NB4 (cell line): ENCODE measurements around the gene GPRIN3.
A peak's percentile ranks its signal among the peaks of the same experiment; 100 is the strongest.

Experiments
- DNase-seq: peaks from one replicate; pipeline ENCODE4 v3.0.0; 2010; ENCODE audit warnings: low read depth
- H3K4me3 ChIP-seq: one replicate; pipeline ENCODE4 v1.5.1; 2011; ENCODE audit warnings: mild to moderate bottlenecking, low read depth, low read length, moderate library complexity
- CTCF ChIP-seq: IDR thresholded peaks from one replicate; pipeline ENCODE4 v1.5.1; 2012; ENCODE audit warnings: low read depth, low read length
- MAX ChIP-seq: IDR thresholded peaks from 2 replicates; pipeline ENCODE4 v1.6.1; 2011; ENCODE audit warnings: low read depth, low read length
- MYC ChIP-seq: IDR thresholded peaks from 2 replicates; pipeline ENCODE4 v1.6.1; 2011; ENCODE audit warnings: low read depth, low read length
- POLR2A ChIP-seq: IDR thresholded peaks from 2 replicates; pipeline ENCODE4 v1.6.1; 2011; ENCODE audit warnings: mild to moderate bottlenecking; ENCODE audit not compliant: insufficient read length; ENCODE audit errors: extremely low read depth

GPRIN3 gene

GRCh38 chr4:89242864-89243732 lies 64.5 kb downstream of the GPRIN3 start:
- H3K4me3 ChIP-seq: no peak overlapping the region
- TF ChIP-seq POLR2A: no peak
- TF ChIP-seq CTCF: no peak
- no peak for TF ChIP-seq MYC
- no peak for TF ChIP-seq MAX
- no peak for DNase-seq

GRCh38 chr4:89242216-89242615 lies 65.4 kb downstream of the GPRIN3 start:
- DNase-seq: no peak
- TF ChIP-seq MYC (no peak), CTCF (no peak), MAX (no peak), POLR2A (no peak)
- no peak overlapping the region for H3K4me3 ChIP-seq

- DNase-seq: no peak
- no peak for TF ChIP-seq MYC
- no peak for TF ChIP-seq MAX
- no peak for TF ChIP-seq CTCF
- TF ChIP-seq POLR2A: no peak
- H3K4me3 ChIP-seq: no peak overlapping the region
Observed at GRCh38 chr4:89230271-89230670, 77.3 kb downstream of the GPRIN3 start.

- TF ChIP-seq MYC (0 out of 2 replicates have a peak, but pooled peaks have one; percentile 24), POLR2A (no peak), CTCF (peak; percentile 73), MAX (peak; percentile 27; the same call in 1 of the 2 replicates)
- no peak overlapping the region for H3K4me3 ChIP-seq
- DNase-seq: peak; percentile 65
Observed at GRCh38 chr4:89226665-89227574, 80.7 kb downstream of the GPRIN3 start.

- no peak for DNase-seq
- TF ChIP-seq MAX (no peak), MYC (no peak), CTCF (no peak), POLR2A (no peak)
- H3K4me3 ChIP-seq: no peak overlapping the region
Observed at GRCh38 chr4:89222170-89222569, 85.4 kb downstream of the GPRIN3 start.
